K562 (cell line): Measurements from ENCODE around the gene GGA3. TPM values are rescaled to one million over a fixed set of nuclear protein-coding genes. Genes with fewer than 3 reads are reported as not detected.
A peak's percentile ranks its signal among the peaks of the same experiment; 100 is the strongest.

ENCODE experiments used
- BCL6 ChIP-seq: fragments of 250-450 bp; sonication (Bioruptor Pico); IDR thresholded peaks from 2 replicates; pipeline ENCODE4 v1.4.0; 2020
- FOXP1 ChIP-seq: sonication (generic); formaldehyde crosslinking; IDR thresholded peaks from 2 replicates; pipeline ENCODE4 v1.8.0; 2022; ENCODE audit warnings: mild to moderate bottlenecking, missing genetic modification reagents
- HBP1 ChIP-seq: fragments of 450-650 bp; formaldehyde crosslinking; IDR thresholded peaks from 2 replicates; pipeline ENCODE4 v1.4.0; 2022; ENCODE audit warnings: missing genetic modification characterization
- POLR3A ChIP-seq: IDR thresholded peaks from 2 replicates; pipeline ENCODE4 v1.6.1; 2011; ENCODE audit warnings: borderline replicate concordance, mild to moderate bottlenecking, moderate library complexity; ENCODE audit not compliant: insufficient read length, insufficient read depth; ENCODE audit errors: extremely low read depth
- TBP ChIP-seq: optimal IDR thresholded peaks from 2 replicates; pipeline ENCODE3; 2011; ENCODE audit warnings: low read depth, low read length, improper control_type of control experiment
- TCFL5 ChIP-seq: fragments of 250-450 bp; sonication (Bioruptor Pico); conservative IDR thresholded peaks from 2 replicates; pipeline ENCODE4 v1.6.1; 2021; ENCODE audit warnings: mild to moderate bottlenecking, moderate library complexity, matching md5 sums
- ZFX ChIP-seq: sonication (generic); formaldehyde crosslinking; IDR thresholded peaks from 2 replicates; pipeline ENCODE4 v1.8.0; 2022; ENCODE audit warnings: mild to moderate bottlenecking, missing genetic modification reagents, moderate library complexity
- ZNF785 ChIP-seq: fragments of 250-450 bp; sonication (Bioruptor Pico); IDR thresholded peaks from 2 replicates; pipeline ENCODE4 v1.4.0; 2020; ENCODE audit warnings: mild to moderate bottlenecking
- polyA plus RNA-seq, 8 experiments: library from polyadenylated mRNA; depleted of rRNA in 4 of 8; stranded (reverse) in 5 of 8; unstranded in 3 of 8; fragments of >200 nt; fragmentation: Nextera tagmentation in 2 of 8; fragmentation: Illumina TruSeq in 1 of 8; extraction: Ambion mirVana in 2 of 8; extraction: Trizol in 1 of 8; gene quantifications; 2 replicates each; pipeline versions ENCODE4 v1.2.1 to v1.2.3, GENCODE V29; 2011 to 2014; ENCODE audit warnings: inconsistent platforms in 1 of 8, missing spikeins in 1 of 8
- total RNA-seq, 7 experiments: library from RNA; depleted of rRNA in 6 of 7; stranded (reverse); fragments of >200 nt in 6 of 7; fragmentation: Illumina TruSeq in 2 of 7; extraction: Trizol in 2 of 7; gene quantifications; 2 replicates each; pipeline versions ENCODE4 v1.2.1 to v1.2.3, GENCODE V29; 2011 to 2021; ENCODE audit warnings: low replicate concordance in 1 of 7
- TF ChIP-seq, protein P1 (sequence below): fragments of 200-600 bp; sonication (generic); IDR thresholded peaks from one replicate; pipeline ENCODE4 v1.6.1; 2012; ENCODE audit warnings: mild to moderate bottlenecking, low read depth, low read length, inconsistent platforms
- TF ChIP-seq, protein P2 (sequence below): fragments of 250-450 bp; sonication (Bioruptor Pico); IDR thresholded peaks from 2 replicates; pipeline ENCODE4 v1.9.0; 2021; ENCODE audit warnings: mild to moderate bottlenecking
- TF ChIP-seq, protein P3 (sequence below): sonication (generic); formaldehyde crosslinking; IDR thresholded peaks from 2 replicates; pipeline ENCODE4 v1.8.1; 2023; ENCODE audit warnings: mild to moderate bottlenecking, missing genetic modification reagents

GGA3 gene
- total and polyA plus RNA-seq, 9 of the 15 experiments (the other 6 are each of a cell fraction or from before 2014, with no cell fraction given): 5.7 to 64.9 (median 25.4) TPM

DNA sequence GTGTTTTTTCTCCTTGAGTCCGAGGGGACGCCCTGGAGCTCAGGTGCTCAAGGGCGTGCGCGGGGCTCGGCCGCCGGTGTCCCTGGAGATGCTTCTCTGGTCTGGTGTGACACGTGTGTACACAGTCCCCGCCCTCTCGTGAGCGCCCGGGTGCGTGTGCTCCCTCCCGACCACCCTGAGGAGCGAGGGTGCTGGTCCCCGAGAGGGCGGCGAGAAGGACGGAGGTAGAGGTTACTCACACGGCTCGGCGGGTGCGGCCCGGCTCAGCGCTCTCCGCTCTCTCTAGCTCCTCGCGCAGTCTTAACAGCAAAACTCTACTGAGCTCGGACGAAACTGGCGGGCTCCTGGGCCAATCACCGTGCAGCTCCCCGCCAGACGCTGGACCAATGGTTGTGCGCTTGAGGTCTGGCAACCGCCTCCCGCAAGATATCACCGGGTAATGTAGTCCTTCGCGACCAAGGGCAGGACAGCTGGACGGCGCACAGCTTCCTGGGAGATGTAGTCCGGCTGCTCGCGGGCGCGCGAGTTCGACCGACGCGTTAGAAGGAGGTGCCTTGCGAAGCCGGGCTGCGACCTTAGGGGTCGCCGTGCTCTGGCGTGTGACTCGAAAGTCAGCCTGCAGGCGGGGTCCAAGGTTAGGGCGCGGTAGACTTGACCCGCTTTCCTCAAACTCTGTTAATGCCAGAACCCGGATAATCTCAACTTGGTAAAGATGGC lies 27.9 kb upstream of the GGA3 start, which contains the start of gene SLC25A19 (continued):
- TF ChIP-seq, protein P1, sequence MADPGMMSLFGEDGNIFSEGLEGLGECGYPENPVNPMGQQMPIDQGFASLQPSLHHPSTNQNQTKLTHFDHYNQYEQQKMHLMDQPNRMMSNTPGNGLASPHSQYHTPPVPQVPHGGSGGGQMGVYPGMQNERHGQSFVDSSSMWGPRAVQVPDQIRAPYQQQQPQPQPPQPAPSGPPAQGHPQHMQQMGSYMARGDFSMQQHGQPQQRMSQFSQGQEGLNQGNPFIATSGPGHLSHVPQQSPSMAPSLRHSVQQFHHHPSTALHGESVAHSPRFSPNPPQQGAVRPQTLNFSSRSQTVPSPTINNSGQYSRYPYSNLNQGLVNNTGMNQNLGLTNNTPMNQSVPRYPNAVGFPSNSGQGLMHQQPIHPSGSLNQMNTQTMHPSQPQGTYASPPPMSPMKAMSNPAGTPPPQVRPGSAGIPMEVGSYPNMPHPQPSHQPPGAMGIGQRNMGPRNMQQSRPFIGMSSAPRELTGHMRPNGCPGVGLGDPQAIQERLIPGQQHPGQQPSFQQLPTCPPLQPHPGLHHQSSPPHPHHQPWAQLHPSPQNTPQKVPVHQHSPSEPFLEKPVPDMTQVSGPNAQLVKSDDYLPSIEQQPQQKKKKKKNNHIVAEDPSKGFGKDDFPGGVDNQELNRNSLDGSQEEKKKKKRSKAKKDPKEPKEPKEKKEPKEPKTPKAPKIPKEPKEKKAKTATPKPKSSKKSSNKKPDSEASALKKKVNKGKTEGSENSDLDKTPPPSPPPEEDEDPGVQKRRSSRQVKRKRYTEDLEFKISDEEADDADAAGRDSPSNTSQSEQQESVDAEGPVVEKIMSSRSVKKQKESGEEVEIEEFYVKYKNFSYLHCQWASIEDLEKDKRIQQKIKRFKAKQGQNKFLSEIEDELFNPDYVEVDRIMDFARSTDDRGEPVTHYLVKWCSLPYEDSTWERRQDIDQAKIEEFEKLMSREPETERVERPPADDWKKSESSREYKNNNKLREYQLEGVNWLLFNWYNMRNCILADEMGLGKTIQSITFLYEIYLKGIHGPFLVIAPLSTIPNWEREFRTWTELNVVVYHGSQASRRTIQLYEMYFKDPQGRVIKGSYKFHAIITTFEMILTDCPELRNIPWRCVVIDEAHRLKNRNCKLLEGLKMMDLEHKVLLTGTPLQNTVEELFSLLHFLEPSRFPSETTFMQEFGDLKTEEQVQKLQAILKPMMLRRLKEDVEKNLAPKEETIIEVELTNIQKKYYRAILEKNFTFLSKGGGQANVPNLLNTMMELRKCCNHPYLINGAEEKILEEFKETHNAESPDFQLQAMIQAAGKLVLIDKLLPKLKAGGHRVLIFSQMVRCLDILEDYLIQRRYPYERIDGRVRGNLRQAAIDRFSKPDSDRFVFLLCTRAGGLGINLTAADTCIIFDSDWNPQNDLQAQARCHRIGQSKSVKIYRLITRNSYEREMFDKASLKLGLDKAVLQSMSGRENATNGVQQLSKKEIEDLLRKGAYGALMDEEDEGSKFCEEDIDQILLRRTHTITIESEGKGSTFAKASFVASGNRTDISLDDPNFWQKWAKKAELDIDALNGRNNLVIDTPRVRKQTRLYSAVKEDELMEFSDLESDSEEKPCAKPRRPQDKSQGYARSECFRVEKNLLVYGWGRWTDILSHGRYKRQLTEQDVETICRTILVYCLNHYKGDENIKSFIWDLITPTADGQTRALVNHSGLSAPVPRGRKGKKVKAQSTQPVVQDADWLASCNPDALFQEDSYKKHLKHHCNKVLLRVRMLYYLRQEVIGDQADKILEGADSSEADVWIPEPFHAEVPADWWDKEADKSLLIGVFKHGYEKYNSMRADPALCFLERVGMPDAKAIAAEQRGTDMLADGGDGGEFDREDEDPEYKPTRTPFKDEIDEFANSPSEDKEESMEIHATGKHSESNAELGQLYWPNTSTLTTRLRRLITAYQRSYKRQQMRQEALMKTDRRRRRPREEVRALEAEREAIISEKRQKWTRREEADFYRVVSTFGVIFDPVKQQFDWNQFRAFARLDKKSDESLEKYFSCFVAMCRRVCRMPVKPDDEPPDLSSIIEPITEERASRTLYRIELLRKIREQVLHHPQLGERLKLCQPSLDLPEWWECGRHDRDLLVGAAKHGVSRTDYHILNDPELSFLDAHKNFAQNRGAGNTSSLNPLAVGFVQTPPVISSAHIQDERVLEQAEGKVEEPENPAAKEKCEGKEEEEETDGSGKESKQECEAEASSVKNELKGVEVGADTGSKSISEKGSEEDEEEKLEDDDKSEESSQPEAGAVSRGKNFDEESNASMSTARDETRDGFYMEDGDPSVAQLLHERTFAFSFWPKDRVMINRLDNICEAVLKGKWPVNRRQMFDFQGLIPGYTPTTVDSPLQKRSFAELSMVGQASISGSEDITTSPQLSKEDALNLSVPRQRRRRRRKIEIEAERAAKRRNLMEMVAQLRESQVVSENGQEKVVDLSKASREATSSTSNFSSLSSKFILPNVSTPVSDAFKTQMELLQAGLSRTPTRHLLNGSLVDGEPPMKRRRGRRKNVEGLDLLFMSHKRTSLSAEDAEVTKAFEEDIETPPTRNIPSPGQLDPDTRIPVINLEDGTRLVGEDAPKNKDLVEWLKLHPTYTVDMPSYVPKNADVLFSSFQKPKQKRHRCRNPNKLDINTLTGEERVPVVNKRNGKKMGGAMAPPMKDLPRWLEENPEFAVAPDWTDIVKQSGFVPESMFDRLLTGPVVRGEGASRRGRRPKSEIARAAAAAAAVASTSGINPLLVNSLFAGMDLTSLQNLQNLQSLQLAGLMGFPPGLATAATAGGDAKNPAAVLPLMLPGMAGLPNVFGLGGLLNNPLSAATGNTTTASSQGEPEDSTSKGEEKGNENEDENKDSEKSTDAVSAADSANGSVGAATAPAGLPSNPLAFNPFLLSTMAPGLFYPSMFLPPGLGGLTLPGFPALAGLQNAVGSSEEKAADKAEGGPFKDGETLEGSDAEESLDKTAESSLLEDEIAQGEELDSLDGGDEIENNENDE: no peak
- TF ChIP-seq TCFL5 (CRISPR knock-in tag) (no peak), HBP1 (CRISPR knock-in tag) (no peak), POLR3A (no peak), TBP (peak; percentile 73), FOXP1 (0 out of 2 replicates have a peak, but pooled peaks have one; percentile 19), BCL6 (no peak), ZFX (peak; percentile 66), ZNF785 (CRISPR knock-in tag) (no peak)
- TF ChIP-seq, protein P2, sequence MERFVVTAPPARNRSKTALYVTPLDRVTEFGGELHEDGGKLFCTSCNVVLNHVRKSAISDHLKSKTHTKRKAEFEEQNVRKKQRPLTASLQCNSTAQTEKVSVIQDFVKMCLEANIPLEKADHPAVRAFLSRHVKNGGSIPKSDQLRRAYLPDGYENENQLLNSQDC (CRISPR knock-in tag): no peak
- TF ChIP-seq, protein P3, sequence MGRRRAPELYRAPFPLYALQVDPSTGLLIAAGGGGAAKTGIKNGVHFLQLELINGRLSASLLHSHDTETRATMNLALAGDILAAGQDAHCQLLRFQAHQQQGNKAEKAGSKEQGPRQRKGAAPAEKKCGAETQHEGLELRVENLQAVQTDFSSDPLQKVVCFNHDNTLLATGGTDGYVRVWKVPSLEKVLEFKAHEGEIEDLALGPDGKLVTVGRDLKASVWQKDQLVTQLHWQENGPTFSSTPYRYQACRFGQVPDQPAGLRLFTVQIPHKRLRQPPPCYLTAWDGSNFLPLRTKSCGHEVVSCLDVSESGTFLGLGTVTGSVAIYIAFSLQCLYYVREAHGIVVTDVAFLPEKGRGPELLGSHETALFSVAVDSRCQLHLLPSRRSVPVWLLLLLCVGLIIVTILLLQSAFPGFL (CRISPR knock-in tag): no peak
